ENCODE results near the gene GPX7.

The GPX7 gene

DNA sequence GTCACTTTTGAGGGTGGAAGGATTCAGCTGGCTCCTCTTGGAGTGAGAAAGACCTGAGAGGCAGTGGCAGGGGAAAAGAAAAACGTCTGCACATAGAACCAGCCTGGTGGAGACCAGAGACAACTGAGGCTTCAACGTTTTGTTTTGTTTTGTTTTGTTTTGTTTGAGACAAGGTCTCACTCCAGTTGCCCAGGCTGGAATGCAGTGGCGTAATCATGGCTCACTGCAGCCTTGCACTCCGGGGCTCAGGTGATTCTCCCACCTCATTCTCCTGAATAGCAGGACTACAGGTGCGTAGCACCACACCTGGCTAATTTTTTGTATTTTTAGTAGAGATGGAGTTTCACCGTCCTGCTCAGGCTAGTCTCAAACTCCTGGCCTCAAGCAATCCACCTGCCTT lies 43.1 kb downstream of the GPX7 start:
- TF ChIP-seq GLIS3 (CRISPR knock-in tag; IDR thresholded peaks at IDR 0.05) (no peak), TCF4 (CRISPR knock-in tag; IDR thresholded peaks at IDR 0.05; ENCODE audit: borderline replicate concordance) (no peak), ZNF565 (CRISPR knock-in tag; conservative IDR thresholded peaks at IDR 0.05; ENCODE audit: low read depth) (no peak), SNAI2 (CRISPR knock-in tag; IDR thresholded peaks at IDR 0.05) (no peak), ISL1 (CRISPR knock-in tag; IDR thresholded peaks at IDR 0.05) (no peak), ZC3H10 (CRISPR knock-in tag; IDR thresholded peaks at IDR 0.05) (no peak)
- TF ChIP-seq, protein P1, sequence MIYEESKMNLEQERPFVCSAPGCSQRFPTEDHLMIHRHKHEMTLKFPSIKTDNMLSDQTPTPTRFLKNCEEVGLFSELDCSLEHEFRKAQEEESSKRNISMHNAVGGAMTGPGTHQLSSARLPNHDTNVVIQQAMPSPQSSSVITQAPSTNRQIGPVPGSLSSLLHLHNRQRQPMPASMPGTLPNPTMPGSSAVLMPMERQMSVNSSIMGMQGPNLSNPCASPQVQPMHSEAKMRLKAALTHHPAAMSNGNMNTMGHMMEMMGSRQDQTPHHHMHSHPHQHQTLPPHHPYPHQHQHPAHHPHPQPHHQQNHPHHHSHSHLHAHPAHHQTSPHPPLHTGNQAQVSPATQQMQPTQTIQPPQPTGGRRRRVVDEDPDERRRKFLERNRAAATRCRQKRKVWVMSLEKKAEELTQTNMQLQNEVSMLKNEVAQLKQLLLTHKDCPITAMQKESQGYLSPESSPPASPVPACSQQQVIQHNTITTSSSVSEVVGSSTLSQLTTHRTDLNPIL (CRISPR knock-in tag; IDR thresholded peaks at IDR 0.05; ENCODE audit: low read depth) = no peak
- TF ChIP-seq, protein P2, sequence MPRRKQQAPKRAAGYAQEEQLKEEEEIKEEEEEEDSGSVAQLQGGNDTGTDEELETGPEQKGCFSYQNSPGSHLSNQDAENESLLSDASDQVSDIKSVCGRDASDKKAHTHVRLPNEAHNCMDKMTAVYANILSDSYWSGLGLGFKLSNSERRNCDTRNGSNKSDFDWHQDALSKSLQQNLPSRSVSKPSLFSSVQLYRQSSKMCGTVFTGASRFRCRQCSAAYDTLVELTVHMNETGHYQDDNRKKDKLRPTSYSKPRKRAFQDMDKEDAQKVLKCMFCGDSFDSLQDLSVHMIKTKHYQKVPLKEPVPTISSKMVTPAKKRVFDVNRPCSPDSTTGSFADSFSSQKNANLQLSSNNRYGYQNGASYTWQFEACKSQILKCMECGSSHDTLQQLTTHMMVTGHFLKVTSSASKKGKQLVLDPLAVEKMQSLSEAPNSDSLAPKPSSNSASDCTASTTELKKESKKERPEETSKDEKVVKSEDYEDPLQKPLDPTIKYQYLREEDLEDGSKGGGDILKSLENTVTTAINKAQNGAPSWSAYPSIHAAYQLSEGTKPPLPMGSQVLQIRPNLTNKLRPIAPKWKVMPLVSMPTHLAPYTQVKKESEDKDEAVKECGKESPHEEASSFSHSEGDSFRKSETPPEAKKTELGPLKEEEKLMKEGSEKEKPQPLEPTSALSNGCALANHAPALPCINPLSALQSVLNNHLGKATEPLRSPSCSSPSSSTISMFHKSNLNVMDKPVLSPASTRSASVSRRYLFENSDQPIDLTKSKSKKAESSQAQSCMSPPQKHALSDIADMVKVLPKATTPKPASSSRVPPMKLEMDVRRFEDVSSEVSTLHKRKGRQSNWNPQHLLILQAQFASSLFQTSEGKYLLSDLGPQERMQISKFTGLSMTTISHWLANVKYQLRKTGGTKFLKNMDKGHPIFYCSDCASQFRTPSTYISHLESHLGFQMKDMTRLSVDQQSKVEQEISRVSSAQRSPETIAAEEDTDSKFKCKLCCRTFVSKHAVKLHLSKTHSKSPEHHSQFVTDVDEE (CRISPR knock-in tag; IDR thresholded peaks at IDR 0.05) = no peak
- no peak for ATAC-seq

DNA sequence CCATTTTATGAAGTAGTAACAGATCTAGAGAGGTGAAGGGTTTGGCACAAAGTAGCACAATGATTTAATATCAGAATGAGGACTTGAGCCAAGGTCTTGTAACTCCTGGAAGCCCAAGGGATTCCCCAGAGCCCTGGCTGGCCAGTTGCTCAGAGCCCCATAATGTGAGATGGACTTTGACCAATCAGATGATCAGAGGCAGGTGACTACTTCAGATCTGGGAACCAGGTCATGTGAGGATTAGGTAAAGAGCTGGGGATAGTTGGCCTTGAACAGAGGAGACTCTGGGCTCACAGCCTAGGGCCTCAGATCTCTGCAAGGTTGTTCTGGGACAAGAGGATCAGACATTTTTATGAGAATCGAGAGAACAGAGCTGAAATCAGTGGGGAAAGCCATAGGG lies 49.7 kb downstream of the GPX7 start:
- TF ChIP-seq SNAI2 (CRISPR knock-in tag; IDR thresholded peaks at IDR 0.05) (no peak), ZC3H10 (CRISPR knock-in tag; IDR thresholded peaks at IDR 0.05) (no peak), ZFP3 (CRISPR knock-in tag; IDR thresholded peaks at IDR 0.05) (no peak), ZNF565 (CRISPR knock-in tag; conservative IDR thresholded peaks at IDR 0.05; ENCODE audit: low read depth) (no peak), TCF4 (CRISPR knock-in tag; IDR thresholded peaks at IDR 0.05; ENCODE audit: borderline replicate concordance) (no peak), GLIS3 (CRISPR knock-in tag; IDR thresholded peaks at IDR 0.05) (no peak), ISL1 (CRISPR knock-in tag; IDR thresholded peaks at IDR 0.05) (no peak), RARB (CRISPR knock-in tag; IDR thresholded peaks at IDR 0.05) (no peak), BACH2 (CRISPR knock-in tag; IDR thresholded peaks at IDR 0.05; ENCODE audit: borderline replicate concordance) (no peak), ZNF70 (CRISPR knock-in tag; IDR thresholded peaks at IDR 0.05) (no peak), ZFP30 (CRISPR knock-in tag; IDR thresholded peaks at IDR 0.05) (no peak)
- no peak for ATAC-seq

DNA sequence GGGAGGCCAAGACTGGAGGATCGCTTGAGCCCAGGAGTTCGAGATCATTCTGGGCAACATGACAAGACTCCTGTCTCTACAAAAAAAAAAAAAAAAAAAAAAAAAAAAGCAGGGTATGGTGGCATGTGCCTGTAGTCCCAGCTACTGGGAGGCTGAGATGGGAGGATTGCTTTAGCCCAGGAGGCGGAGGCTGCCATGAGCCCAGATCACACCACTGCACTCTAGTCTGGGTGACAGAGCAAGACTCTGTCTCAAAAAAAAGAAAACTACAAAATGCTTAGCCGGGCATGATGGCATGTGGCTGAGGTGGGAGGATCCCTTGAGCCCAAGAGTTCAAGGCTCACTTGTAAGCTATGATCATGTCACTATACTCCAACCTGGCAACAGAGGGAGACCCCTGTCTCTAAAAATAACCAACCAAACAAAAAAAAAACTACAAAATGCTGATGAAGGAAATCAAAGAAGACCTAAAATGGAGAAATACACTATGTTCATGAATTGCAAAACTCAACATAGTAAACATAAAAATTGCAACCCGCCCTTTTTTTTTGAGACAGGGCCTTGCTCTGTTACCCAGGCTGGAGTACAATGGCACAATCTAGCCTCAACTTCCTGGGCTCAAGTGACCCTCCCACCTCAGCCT lies 51.2 kb downstream of the GPX7 start:
- TF ChIP-seq BACH2 (CRISPR knock-in tag; IDR thresholded peaks at IDR 0.05; ENCODE audit: borderline replicate concordance) (no peak), ARNTL (CRISPR knock-in tag; IDR thresholded peaks at IDR 0.05; ENCODE audit: borderline replicate concordance, low read depth) (no peak), CSDC2 (CRISPR knock-in tag; IDR thresholded peaks at IDR 0.05) (no peak), ZC3H10 (CRISPR knock-in tag; IDR thresholded peaks at IDR 0.05) (no peak), TOX (CRISPR knock-in tag; IDR thresholded peaks at IDR 0.05; ENCODE audit: borderline replicate concordance) (no peak), ZFP3 (CRISPR knock-in tag; IDR thresholded peaks at IDR 0.05) (no peak)
- TF ChIP-seq, protein P3, sequence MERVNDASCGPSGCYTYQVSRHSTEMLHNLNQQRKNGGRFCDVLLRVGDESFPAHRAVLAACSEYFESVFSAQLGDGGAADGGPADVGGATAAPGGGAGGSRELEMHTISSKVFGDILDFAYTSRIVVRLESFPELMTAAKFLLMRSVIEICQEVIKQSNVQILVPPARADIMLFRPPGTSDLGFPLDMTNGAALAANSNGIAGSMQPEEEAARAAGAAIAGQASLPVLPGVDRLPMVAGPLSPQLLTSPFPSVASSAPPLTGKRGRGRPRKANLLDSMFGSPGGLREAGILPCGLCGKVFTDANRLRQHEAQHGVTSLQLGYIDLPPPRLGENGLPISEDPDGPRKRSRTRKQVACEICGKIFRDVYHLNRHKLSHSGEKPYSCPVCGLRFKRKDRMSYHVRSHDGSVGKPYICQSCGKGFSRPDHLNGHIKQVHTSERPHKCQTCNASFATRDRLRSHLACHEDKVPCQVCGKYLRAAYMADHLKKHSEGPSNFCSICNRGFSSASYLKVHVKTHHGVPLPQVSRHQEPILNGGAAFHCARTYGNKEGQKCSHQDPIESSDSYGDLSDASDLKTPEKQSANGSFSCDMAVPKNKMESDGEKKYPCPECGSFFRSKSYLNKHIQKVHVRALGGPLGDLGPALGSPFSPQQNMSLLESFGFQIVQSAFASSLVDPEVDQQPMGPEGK (CRISPR knock-in tag; IDR thresholded peaks at IDR 0.05; ENCODE audit: borderline replicate concordance) = no peak
- no peak for ATAC-seq

DNA sequence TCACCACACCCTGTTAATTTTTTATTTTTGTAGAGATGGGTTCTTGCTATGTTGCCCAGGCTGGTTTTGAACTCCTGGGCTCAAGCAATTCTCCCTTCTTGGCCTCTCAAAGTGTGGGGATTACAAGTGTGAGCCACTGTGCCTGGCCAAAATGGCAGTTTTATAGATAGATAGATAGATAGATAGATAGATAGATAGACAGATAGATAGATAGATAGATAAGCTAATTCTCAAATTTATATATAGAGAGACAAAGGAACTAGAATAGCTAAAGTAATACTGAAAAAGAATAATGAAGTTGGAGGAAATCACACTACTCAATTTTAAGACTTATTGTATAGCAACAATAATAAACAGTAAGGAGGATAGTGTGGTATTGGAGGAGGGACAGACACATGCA lies 51.9 kb downstream of the GPX7 start:
- ATAC-seq = no peak
- TF ChIP-seq GLIS3 (CRISPR knock-in tag; IDR thresholded peaks at IDR 0.05) (no peak), OSR1 (CRISPR knock-in tag; IDR thresholded peaks at IDR 0.05) (no peak), ARNTL (CRISPR knock-in tag; IDR thresholded peaks at IDR 0.05; ENCODE audit: borderline replicate concordance, low read depth) (no peak), ZNF565 (CRISPR knock-in tag; conservative IDR thresholded peaks at IDR 0.05; ENCODE audit: low read depth) (no peak), TOX (CRISPR knock-in tag; IDR thresholded peaks at IDR 0.05; ENCODE audit: borderline replicate concordance) (no peak), CSDC2 (CRISPR knock-in tag; IDR thresholded peaks at IDR 0.05) (no peak), RARB (CRISPR knock-in tag; IDR thresholded peaks at IDR 0.05) (no peak), PPARA (CRISPR knock-in tag; IDR thresholded peaks at IDR 0.05; ENCODE audit: borderline replicate concordance) (no peak), TCF4 (CRISPR knock-in tag; IDR thresholded peaks at IDR 0.05; ENCODE audit: borderline replicate concordance) (no peak), ESRRG (CRISPR knock-in tag; IDR thresholded peaks at IDR 0.05) (no peak), ISL1 (CRISPR knock-in tag; IDR thresholded peaks at IDR 0.05) (no peak)
- TF ChIP-seq, protein P2 (CRISPR knock-in tag; IDR thresholded peaks at IDR 0.05) = no peak
- TF ChIP-seq, protein P3 (CRISPR knock-in tag; IDR thresholded peaks at IDR 0.05; ENCODE audit: borderline replicate concordance) = no peak
- TF ChIP-seq, protein P4, sequence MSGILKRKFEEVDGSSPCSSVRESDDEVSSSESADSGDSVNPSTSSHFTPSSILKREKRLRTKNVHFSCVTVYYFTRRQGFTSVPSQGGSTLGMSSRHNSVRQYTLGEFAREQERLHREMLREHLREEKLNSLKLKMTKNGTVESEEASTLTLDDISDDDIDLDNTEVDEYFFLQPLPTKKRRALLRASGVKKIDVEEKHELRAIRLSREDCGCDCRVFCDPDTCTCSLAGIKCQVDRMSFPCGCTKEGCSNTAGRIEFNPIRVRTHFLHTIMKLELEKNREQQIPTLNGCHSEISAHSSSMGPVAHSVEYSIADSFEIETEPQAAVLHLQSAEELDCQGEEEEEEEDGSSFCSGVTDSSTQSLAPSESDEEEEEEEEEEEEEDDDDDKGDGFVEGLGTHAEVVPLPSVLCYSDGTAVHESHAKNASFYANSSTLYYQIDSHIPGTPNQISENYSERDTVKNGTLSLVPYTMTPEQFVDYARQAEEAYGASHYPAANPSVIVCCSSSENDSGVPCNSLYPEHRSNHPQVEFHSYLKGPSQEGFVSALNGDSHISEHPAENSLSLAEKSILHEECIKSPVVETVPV (CRISPR knock-in tag; IDR thresholded peaks at IDR 0.05) = no peak
